Duodenal mucosa (tissue), 2 donors: ENCODE data around the gene WNT7A.
"Not testable (repeated sequence)": the region's sequence is repeated elsewhere in the genome, so short reads cannot be mapped to it uniquely, and the experiment has no call there.

Experiments used
- H3K27ac ChIP-seq: one replicate; pipeline ENCODE4 v1.7.0; 2013; ENCODE audit warnings: low read depth, low read length
- H3K27me3 ChIP-seq, 2 donors: one replicate each; pipeline ENCODE4 v1.7.0; 2013; ENCODE audit warnings: low read length in 2 of 2, control low read depth in 1 of 2; ENCODE audit not compliant: insufficient read depth in 2 of 2, control insufficient read depth in 1 of 2
- H3K36me3 ChIP-seq, 2 donors: one replicate each; pipeline ENCODE4 v1.7.0; 2013; ENCODE audit warnings: low read length in 2 of 2, control low read depth in 1 of 2; ENCODE audit not compliant: insufficient read depth in 2 of 2, control insufficient read depth in 1 of 2
- H3K4me1 ChIP-seq, 2 donors: one replicate each; pipeline ENCODE4 v1.7.0; 2013; ENCODE audit warnings: low read length in 2 of 2, control low read depth in 1 of 2; ENCODE audit not compliant: insufficient read depth in 2 of 2, control insufficient read depth in 1 of 2
- H3K4me3 ChIP-seq, 2 donors: one replicate each; pipeline ENCODE4 v1.7.0; 2013; ENCODE audit warnings: low read length in 2 of 2, low read depth in 1 of 2
- H3K9ac ChIP-seq, 2 donors: one replicate each; pipeline ENCODE4 v1.7.0; 2013; ENCODE audit warnings: low read length in 2 of 2, low read depth in 1 of 2
- H3K9me3 ChIP-seq, 2 donors: one replicate each; pipeline ENCODE4 v1.7.0; 2013; ENCODE audit warnings: low read length in 2 of 2, control low read depth in 1 of 2; ENCODE audit not compliant: control insufficient read depth in 1 of 2

The WNT7A gene

GRCh38 chr3:13865106-13865505 lies 14.8 kb downstream of the WNT7A start:
- Histone ChIP-seq H3K9me3 (no peaks in the 10 kb centered on the region), H3K27ac (no peak overlapping the region), H3K27me3 (peaks cover 0 to 20% of the 10 kb centered on the region in 2 donors)

GRCh38 chr3:13863965-13864595 lies 15.8 kb downstream of the WNT7A start:
- Histone ChIP-seq H3K9me3 (no peaks in the 10 kb centered on the region), H3K27me3 (peaks cover 0 to 25% of the 10 kb centered on the region in 2 donors), H3K36me3 (no peaks in the 10 kb centered on the region), H3K9ac (no peak overlapping the region), H3K4me3 (no peak overlapping the region), H3K4me1 (no peaks in the 10 kb centered on the region), H3K27ac (no peak overlapping the region)

More at GRCh38 chr3:13865106-13865505, 14.8 kb downstream of the WNT7A start:
- H3K4me1 ChIP-seq = no peaks in the 10 kb centered on the region
- no peaks in the 10 kb centered on the region for H3K36me3 ChIP-seq
- no peak overlapping the region for H3K9ac ChIP-seq
- H3K4me3 ChIP-seq = no peak overlapping the region

DNA sequence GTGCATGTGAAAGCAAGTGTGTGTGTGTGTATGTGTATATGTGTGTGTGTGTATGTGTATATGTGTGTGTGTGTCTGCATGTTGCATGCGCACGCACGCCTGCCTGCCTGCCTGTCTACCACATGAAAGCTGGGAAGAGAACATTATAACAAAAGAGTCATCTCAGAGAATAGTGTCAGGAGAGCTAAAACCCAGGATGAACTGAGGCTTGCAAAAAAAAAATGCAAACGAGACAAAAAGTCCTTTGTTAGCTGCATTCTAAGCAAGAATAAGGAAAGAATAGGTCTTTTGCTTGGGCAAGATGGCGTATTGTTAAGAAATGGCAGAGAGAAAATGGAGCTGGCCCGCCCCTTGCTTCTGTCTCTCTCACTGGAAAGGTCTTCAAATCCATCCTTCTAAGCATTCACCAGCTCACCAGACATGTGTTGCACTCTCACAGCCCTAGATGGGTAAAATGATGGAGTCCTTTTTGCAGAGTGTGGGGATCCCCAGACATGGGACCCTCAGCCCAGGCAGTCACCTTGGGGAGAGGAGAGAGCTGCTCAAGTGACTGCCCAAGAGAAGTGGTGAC lies 16.4 kb downstream of the WNT7A start:
- Histone ChIP-seq H3K9ac (no peak overlapping the region), H3K4me1 (no peaks in the 10 kb centered on the region), H3K9me3 (no peaks in the 10 kb centered on the region), H3K27ac (no peak overlapping the region), H3K27me3 (peaks cover 0 to 25% of the 10 kb centered on the region in 2 donors), H3K4me3 (no peak overlapping the region), H3K36me3 (no peaks in the 10 kb centered on the region)

DNA sequence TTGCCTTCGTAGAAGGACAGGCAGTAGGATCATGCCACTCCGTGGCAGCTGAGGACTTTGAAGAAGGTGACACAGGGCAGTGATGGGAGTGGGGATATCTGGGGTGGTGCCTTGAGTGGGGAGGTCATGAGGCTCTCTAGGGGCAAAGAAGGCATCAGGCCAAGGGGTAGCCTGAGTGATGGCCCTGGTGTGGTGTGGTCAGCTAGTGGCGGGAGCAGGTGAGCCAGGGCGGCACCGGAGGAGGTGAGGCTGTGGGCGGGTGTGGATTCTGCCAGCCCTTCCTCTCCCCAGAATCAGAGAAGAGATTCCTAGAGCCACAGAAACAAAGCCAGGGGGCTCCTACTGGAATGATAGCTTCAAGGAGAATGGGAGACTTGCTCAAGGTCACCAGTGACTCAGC lies 18.4 kb downstream of the WNT7A start:
- Histone ChIP-seq H3K9ac (no peak overlapping the region), H3K4me1 (no peaks in the 10 kb centered on the region), H3K27ac (no peak overlapping the region), H3K4me3 (no peak overlapping the region), H3K9me3 (no peaks in the 10 kb centered on the region), H3K36me3 (no peaks in the 10 kb centered on the region), H3K27me3 (peaks cover 0 to 29% of the 10 kb centered on the region in 2 donors)

- H3K27me3 ChIP-seq = peaks cover 0 to 24% of the 10 kb centered on the region in 2 donors
- H3K9ac ChIP-seq = no peak overlapping the region
- no peaks in the 10 kb centered on the region for H3K9me3 ChIP-seq
- H3K36me3 ChIP-seq = no peaks in the 10 kb centered on the region
- H3K4me3 ChIP-seq = no peak overlapping the region
- no peak overlapping the region for H3K27ac ChIP-seq
- no peaks in the 10 kb centered on the region for H3K4me1 ChIP-seq
These were observed 19.9 kb downstream of the WNT7A start for GRCh38 chr3:13860001-13860400.

DNA sequence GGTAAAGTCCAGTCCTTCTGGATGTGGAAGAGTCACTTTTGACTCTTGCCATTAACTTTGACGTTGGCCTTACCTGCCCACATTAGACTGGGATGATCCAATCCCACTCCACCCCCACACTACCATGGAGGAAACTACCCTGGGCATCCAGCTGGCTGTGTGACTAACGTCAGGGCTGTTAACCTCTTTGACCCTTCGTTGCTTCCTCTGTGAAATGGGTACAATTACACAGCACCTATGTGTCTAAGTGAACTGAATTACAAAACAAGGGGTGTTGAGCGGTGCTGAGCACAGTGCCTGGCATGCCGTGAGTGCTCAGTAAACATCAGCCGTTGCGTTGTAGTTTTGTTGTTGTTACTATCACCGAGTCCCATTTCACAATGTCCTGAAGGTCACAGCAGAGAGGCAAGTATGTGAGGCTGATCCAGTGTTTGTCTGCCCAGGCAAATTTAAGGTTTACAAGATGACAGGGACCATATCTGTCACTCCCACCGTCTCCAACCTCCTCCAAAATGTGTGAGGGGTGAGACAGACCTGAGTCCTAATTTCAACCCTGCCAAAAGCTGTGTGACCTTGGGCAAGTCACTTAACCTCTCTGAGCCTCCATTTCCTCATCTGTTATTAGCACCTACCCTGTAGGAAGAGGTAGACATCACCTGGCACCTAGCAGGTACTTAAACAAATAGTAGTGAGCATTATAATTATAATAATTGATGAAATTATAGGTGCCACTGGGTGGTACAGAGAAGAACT lies 20.9 kb downstream of the WNT7A start:
- H3K27me3 ChIP-seq = peaks cover 0 to 23% of the 10 kb centered on the region in 2 donors
- no peaks in the 10 kb centered on the region for H3K36me3 ChIP-seq
- H3K27ac ChIP-seq = no peak overlapping the region
- no peak overlapping the region for H3K9ac ChIP-seq
- H3K4me1 ChIP-seq = no peaks in the 10 kb centered on the region
- H3K9me3 ChIP-seq = no peaks in the 10 kb centered on the region
- no peak overlapping the region for H3K4me3 ChIP-seq

DNA sequence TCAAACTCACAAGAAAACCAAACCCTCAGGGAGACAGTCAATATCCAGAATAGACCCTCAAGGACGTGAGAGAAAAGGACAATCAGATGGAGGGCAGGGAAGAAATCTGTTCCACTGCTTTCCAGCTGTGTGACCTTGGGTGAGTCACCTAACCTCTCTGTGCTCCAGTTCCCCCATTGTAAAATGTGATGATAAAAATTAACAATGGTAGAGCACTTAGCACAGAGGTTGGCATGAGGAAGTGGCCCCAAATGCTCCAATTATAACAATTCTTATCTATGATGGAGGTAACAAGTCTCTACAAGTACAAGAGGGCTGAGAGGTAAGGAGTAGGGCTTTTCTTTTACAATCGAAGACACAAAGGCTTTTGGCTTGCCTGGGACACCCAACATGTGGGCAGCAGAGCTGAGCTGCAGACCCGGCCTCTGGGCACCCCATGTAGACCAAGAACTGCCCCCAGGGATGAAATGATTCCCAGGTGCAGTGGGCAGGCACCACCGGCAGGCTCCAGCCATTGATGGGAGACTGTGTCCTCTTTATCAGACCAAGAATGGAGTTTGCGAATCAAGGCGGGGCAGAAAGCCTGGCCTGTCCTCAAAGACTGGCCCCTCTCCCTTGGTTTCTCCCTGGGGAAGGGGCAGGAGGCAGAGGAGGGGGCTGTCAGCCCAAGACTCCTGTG lies 22.0 kb downstream of the WNT7A start:
- Histone ChIP-seq H3K4me1 (no peaks in the 10 kb centered on the region), H3K27ac (no peak overlapping the region), H3K9ac (no peak overlapping the region), H3K27me3 (peaks cover 0 to 20% of the 10 kb centered on the region in 2 donors), H3K4me3 (no peak overlapping the region), H3K36me3 (no peaks in the 10 kb centered on the region), H3K9me3 (no peaks in the 10 kb centered on the region)

DNA sequence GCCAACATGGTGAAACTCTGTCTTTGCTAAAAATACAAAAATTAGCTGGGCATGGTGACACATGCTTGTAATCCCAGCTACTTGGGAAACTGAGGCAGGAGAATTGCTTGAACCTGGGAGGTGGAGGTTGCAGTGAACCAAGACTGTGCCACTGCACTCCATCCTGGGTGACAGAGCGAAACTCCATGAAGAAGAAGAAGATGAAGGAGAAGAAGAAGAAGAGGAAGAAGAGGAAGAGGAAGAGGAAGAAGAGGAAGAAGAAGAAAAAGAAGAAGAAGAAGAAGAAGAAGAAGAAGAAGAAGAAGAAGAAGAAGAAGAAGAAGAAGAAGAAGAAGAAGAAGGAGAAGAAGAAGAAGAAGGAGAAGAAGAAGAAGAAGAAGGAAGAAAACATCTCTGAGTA lies 23.2 kb downstream of the WNT7A start:
- H3K27me3 ChIP-seq = peaks cover 0 to 17% of the 10 kb centered on the region in 2 donors
- H3K27ac ChIP-seq, H3K9ac ChIP-seq, H3K36me3 ChIP-seq, H3K4me3 ChIP-seq, H3K9me3 ChIP-seq, H3K4me1 ChIP-seq: not testable (repeated sequence)

DNA sequence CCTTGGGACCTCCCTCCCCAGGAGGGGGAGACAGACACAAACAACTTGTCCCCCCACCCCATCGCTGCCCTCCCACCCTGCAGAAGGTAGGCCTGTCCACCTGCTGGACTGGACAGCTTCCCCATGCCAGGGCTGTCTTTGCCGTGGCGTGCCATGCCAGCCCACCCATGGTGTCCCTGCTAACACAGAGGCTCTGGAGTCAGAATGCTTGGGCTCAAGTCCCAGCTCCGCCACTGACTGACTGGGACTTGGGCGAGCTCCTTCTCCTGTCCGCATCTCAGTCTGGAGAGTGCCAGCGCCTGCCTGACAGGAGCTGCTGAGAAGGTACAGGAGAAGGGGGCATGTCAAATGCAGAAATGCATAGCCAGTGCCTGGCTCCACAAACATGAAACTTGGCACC lies 23.9 kb downstream of the WNT7A start:
- H3K27ac ChIP-seq = no peak overlapping the region
- no peak overlapping the region for H3K4me3 ChIP-seq
- H3K9ac ChIP-seq = no peak overlapping the region
- no peaks in the 10 kb centered on the region for H3K9me3 ChIP-seq
- no peaks in the 10 kb centered on the region for H3K4me1 ChIP-seq
- no peaks in the 10 kb centered on the region for H3K36me3 ChIP-seq
- H3K27me3 ChIP-seq = peaks cover 0 to 11% of the 10 kb centered on the region in 2 donors

GRCh38 chr3:13854492-13854891 lies 25.4 kb downstream of the WNT7A start:
- peaks cover 0 to 3% of the 10 kb centered on the region in 2 donors for H3K27me3 ChIP-seq

More at GRCh38 chr3:13854492-13854891, 25.4 kb downstream of the WNT7A start:
- H3K4me1 ChIP-seq = no peaks in the 10 kb centered on the region
- H3K9me3 ChIP-seq = no peaks in the 10 kb centered on the region
- H3K27ac ChIP-seq = no peak overlapping the region
- H3K36me3 ChIP-seq = no peaks in the 10 kb centered on the region
- H3K9ac ChIP-seq = no peak overlapping the region
- H3K4me3 ChIP-seq = no peak overlapping the region
